MM.1S (cell line): Measurements from ENCODE around the gene EML5.

Experiments used
- DNase-seq: peaks from one replicate; pipeline ENCODE4 v3.0.0-alpha.2; 2015
- H2AFZ ChIP-seq: fragments of 300-600 bp; sonication (generic); 2 replicates; pipeline ENCODE4 v1.6.0; 2016; ENCODE audit warnings: antibody characterized with exemption, low read length
- H3F3A ChIP-seq: fragments of 300-600 bp; sonication (generic); 2 replicates; pipeline ENCODE4 v1.6.1; 2016; ENCODE audit warnings: mild to moderate bottlenecking, antibody characterized with exemption, low read length, moderate library complexity, mixed read lengths; ENCODE audit not compliant: insufficient read depth
- H3K27ac ChIP-seq: fragments of 300-600 bp; sonication (generic); 2 replicates; pipeline ENCODE4 v1.5.1; 2016; ENCODE audit warnings: mild to moderate bottlenecking, low read length
- H3K27me3 ChIP-seq: fragments of 300-600 bp; sonication (generic); replicated peaks from 2 replicates; pipeline ENCODE4 v1.6.0; 2016; ENCODE audit warnings: low read length; ENCODE audit not compliant: insufficient read depth
- H3K36me3 ChIP-seq: fragments of 300-600 bp; sonication (generic); replicated peaks from 2 replicates; pipeline ENCODE4 v1.6.1; 2016; ENCODE audit warnings: mild to moderate bottlenecking, low read length, mixed read lengths; ENCODE audit not compliant: insufficient read depth
- H3K4me1 ChIP-seq: fragments of 300-600 bp; sonication (generic); 2 replicates; pipeline ENCODE4 v1.6.1; 2016; ENCODE audit warnings: low read length, mixed read lengths
- H3K4me2 ChIP-seq: fragments of 300-600 bp; sonication (generic); 2 replicates; pipeline ENCODE4 v1.6.0; 2016; ENCODE audit warnings: low read depth, low read length
- H3K4me3 ChIP-seq: fragments of 300-600 bp; sonication (generic); 2 replicates; pipeline ENCODE4 v1.5.1; 2016; ENCODE audit warnings: low read length, mixed read lengths
- H3K79me2 ChIP-seq: fragments of 300-600 bp; sonication (generic); 2 replicates; pipeline ENCODE4 v1.6.1; 2016; ENCODE audit warnings: mixed run types, low read length, mixed read lengths
- H3K9ac ChIP-seq: fragments of 300-600 bp; sonication (generic); 2 replicates; pipeline ENCODE4 v1.6.1; 2016; ENCODE audit warnings: low read length, mixed read lengths
- H3K9me2 ChIP-seq: fragments of 300-600 bp; sonication (generic); replicated peaks from 2 replicates; pipeline ENCODE4 v1.6.1; 2016; ENCODE audit warnings: mild to moderate bottlenecking, low read length, mixed read lengths; ENCODE audit not compliant: insufficient read depth
- H3K9me3 ChIP-seq: fragments of 300-600 bp; sonication (generic); replicated peaks from 2 replicates; pipeline ENCODE4 v1.6.1; 2016; ENCODE audit warnings: mild to moderate bottlenecking, low read length, mixed read lengths; ENCODE audit not compliant: insufficient read depth
- H4K20me1 ChIP-seq: fragments of 300-600 bp; sonication (generic); 2 replicates; pipeline ENCODE4 v1.6.1; 2016; ENCODE audit warnings: mild to moderate bottlenecking, low read length, moderate library complexity, mixed read lengths; ENCODE audit not compliant: insufficient read depth
- EZH2 ChIP-seq: fragments of 300-600 bp; sonication (generic); optimal IDR thresholded peaks from 2 replicates; pipeline ENCODE3; 2017; ENCODE audit warnings: low read depth, mild to moderate bottlenecking, antibody characterized with exemption, low read length, mixed read lengths
- EZH2phosphoT487 ChIP-seq: fragments of 300-600 bp; sonication (generic); IDR thresholded peaks from 2 replicates; pipeline ENCODE4 v1.6.1; 2018; ENCODE audit warnings: antibody characterized with exemption, low read length
- TF ChIP-seq, protein P1 (sequence below): fragments of 300-600 bp; sonication (generic); IDR thresholded peaks from 2 replicates; pipeline ENCODE4 v1.5.1; 2016; ENCODE audit warnings: antibody characterized with exemption, low read length, mixed read lengths

EML5 gene

DNA sequence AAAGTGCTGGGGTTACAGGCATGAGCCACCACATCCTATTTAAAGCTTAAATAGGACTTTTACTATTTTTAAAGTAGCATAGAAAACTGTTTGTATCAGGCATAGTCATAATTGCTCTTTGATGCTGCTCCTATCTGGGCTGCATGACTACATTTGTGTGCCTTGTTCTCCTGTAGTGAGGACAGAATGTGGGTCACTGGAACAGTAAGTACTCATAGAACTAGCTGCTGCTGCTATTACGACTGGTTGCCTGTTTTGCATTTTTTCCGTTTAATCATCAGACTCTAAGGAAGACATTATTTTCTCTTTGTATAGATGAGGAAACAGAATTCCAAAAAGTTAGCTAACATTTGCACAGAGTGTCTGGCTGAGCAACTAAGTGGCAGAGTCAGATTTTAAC is 187.2 kb downstream of the EML5 start:
- H3K27me3 ChIP-seq = no peaks in the 10 kb centered on the region
- no peak overlapping the region for H2AFZ ChIP-seq
- DNase-seq = no peak
- H3K4me1 ChIP-seq = no peaks in the 10 kb centered on the region
- H4K20me1 ChIP-seq = no peaks in the 10 kb centered on the region
- H3K4me2 ChIP-seq = no peak overlapping the region
- H3K36me3 ChIP-seq = no peaks in the 10 kb centered on the region
- no peak overlapping the region for H3K4me3 ChIP-seq
- H3K9me2 ChIP-seq = no peaks in the 10 kb centered on the region
- H3K9me3 ChIP-seq = no peaks in the 10 kb centered on the region
- no peaks in the 10 kb centered on the region for H3F3A ChIP-seq
- TF ChIP-seq EZH2phosphoT487 (no peak), EZH2 (no peak)
- TF ChIP-seq, protein P1, sequence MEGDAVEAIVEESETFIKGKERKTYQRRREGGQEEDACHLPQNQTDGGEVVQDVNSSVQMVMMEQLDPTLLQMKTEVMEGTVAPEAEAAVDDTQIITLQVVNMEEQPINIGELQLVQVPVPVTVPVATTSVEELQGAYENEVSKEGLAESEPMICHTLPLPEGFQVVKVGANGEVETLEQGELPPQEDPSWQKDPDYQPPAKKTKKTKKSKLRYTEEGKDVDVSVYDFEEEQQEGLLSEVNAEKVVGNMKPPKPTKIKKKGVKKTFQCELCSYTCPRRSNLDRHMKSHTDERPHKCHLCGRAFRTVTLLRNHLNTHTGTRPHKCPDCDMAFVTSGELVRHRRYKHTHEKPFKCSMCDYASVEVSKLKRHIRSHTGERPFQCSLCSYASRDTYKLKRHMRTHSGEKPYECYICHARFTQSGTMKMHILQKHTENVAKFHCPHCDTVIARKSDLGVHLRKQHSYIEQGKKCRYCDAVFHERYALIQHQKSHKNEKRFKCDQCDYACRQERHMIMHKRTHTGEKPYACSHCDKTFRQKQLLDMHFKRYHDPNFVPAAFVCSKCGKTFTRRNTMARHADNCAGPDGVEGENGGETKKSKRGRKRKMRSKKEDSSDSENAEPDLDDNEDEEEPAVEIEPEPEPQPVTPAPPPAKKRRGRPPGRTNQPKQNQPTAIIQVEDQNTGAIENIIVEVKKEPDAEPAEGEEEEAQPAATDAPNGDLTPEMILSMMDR = no peak
- no peak overlapping the region for H3K9ac ChIP-seq
- no peak overlapping the region for H3K27ac ChIP-seq
- H3K79me2 ChIP-seq = no peaks in the 10 kb centered on the region

DNA sequence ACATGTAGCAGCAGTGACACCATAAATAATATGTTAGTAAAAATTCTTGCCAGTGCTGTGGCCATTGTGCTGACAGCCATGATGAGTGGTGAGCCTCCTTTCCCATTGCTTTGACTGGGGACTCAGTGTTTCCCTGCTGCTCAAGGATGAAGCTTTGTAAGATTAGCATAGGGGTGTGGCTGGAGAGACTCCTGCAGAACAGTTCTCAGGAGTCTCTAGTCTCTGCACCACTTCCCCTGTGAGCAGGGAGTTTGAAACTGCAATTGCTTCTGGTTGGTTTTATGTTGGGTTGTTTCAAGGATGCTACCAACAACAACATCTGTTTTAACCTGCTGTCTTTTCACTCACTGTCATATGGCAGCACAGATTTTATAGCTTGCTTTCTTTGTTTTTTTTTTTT is 188.5 kb downstream of the EML5 start:
- no peaks in the 10 kb centered on the region for H3K9me2 ChIP-seq
- H2AFZ ChIP-seq = no peak overlapping the region
- no peaks in the 10 kb centered on the region for H3K79me2 ChIP-seq
- no peaks in the 10 kb centered on the region for H3F3A ChIP-seq
- no peaks in the 10 kb centered on the region for H4K20me1 ChIP-seq
- H3K4me3 ChIP-seq = no peak overlapping the region
- no peak overlapping the region for H3K9ac ChIP-seq
- no peaks in the 10 kb centered on the region for H3K4me1 ChIP-seq
- H3K27me3 ChIP-seq = no peaks in the 10 kb centered on the region
- H3K36me3 ChIP-seq = no peaks in the 10 kb centered on the region
- peak; percentile 6 for DNase-seq
- H3K27ac ChIP-seq = no peak overlapping the region
- TF ChIP-seq EZH2phosphoT487 = no peak
- no peak for TF ChIP-seq EZH2
- H3K9me3 ChIP-seq = no peaks in the 10 kb centered on the region
- no peak overlapping the region for H3K4me2 ChIP-seq

DNA sequence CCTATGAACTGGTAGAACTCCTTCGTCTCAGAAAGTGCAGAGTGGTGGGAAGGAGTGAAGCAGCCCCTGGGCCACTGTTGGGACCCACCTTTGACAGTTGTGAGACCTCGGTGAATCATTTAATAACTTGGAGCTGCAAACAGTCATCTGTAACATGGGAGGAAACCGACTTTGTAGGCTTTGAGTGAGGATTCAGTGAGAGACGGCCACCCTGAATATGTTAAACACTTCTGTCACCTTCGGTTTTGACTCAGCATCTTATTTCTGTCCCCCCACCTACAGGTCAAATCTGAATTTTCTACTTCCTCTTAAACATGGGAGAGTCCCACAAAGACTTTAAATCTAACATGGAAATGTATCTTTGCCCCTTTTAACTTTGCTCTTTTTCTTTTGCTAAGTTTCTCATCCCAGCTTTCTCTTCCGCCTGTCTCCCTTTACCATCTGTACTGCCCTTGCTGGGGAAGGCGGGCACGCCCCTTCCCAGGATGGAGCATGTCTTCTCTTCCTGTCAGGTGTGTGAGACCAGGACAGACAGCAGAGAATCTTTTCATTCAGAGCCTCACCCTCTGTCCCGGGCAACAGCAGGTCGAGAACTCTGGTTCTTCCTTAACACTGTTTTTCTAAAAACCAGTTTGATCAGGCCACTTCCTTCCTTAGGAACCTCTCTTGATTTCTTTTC is 192.9 kb downstream of the EML5 start:
- Histone ChIP-seq H4K20me1 (no peaks in the 10 kb centered on the region), H3K4me3 (no peak overlapping the region), H3K27me3 (no peaks in the 10 kb centered on the region), H3K9ac (no peak overlapping the region), H3K79me2 (no peaks in the 10 kb centered on the region), H3K4me1 (no peaks in the 10 kb centered on the region), H3F3A (no peaks in the 10 kb centered on the region), H3K36me3 (no peaks in the 10 kb centered on the region), H3K9me2 (no peaks in the 10 kb centered on the region), H3K27ac (no peak overlapping the region), H2AFZ (no peak overlapping the region), H3K9me3 (no peaks in the 10 kb centered on the region), H3K4me2 (no peak overlapping the region)
- TF ChIP-seq EZH2 = no peak
- TF ChIP-seq, protein P1 = no peak
- no peak for TF ChIP-seq EZH2phosphoT487
- no peak for DNase-seq

DNA sequence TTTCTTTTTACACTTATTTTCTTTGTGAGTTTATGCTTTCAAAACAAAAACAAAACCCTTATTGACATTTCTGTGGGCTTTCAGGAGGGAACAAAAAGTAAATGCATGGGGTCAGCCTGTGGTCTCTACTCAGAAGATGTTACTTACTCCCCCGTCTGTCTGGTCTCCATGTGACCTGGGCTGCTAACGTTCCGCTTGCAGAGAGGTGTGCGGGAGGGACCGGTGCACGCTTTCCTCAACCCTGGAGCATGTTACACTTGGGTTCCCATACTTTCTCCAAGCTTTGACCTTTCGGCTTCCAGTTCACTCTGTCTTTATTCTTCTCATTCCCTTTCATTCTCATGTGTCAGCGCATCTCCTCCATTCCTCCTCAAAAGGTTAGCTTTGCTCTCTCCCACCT is 193.4 kb downstream of the EML5 start:
- H3K4me3 ChIP-seq = no peak overlapping the region
- H3K4me2 ChIP-seq = no peak overlapping the region
- no peak overlapping the region for H3K9ac ChIP-seq
- no peaks in the 10 kb centered on the region for H3K9me3 ChIP-seq
- no peak overlapping the region for H2AFZ ChIP-seq
- no peaks in the 10 kb centered on the region for H4K20me1 ChIP-seq
- no peak for TF ChIP-seq EZH2
- no peak for TF ChIP-seq EZH2phosphoT487
- TF ChIP-seq, protein P1 = no peak
- H3F3A ChIP-seq = no peaks in the 10 kb centered on the region
- H3K4me1 ChIP-seq = no peaks in the 10 kb centered on the region
- no peaks in the 10 kb centered on the region for H3K9me2 ChIP-seq
- H3K27me3 ChIP-seq = no peaks in the 10 kb centered on the region
- DNase-seq = no peak
- no peaks in the 10 kb centered on the region for H3K36me3 ChIP-seq
- no peak overlapping the region for H3K27ac ChIP-seq
- H3K79me2 ChIP-seq = no peaks in the 10 kb centered on the region
